Testis (tissue), 2 donors: ENCODE results near the gene NPM1.

Experiments used
- POLR2A ChIP-seq: fragments of 450-650 bp; IDR thresholded peaks from one replicate; pipeline ENCODE4 v1.6.1; 2017; ENCODE audit warnings: antibody characterized with exemption, mild to moderate bottlenecking, moderate library complexity
- TF ChIP-seq, protein P1 (sequence below), 3 experiments: fragments of 450-650 bp in 2 of 3; fragments of 200-600 bp in 1 of 3; sonication (generic) in 1 of 3; IDR thresholded peaks; one replicate each; pipeline ENCODE4 v1.5.1; 2016 to 2019; ENCODE audit warnings: antibody characterized with exemption in 3 of 3, mild to moderate bottlenecking in 2 of 3, moderate library complexity in 1 of 3

- TF ChIP-seq, protein P1, sequence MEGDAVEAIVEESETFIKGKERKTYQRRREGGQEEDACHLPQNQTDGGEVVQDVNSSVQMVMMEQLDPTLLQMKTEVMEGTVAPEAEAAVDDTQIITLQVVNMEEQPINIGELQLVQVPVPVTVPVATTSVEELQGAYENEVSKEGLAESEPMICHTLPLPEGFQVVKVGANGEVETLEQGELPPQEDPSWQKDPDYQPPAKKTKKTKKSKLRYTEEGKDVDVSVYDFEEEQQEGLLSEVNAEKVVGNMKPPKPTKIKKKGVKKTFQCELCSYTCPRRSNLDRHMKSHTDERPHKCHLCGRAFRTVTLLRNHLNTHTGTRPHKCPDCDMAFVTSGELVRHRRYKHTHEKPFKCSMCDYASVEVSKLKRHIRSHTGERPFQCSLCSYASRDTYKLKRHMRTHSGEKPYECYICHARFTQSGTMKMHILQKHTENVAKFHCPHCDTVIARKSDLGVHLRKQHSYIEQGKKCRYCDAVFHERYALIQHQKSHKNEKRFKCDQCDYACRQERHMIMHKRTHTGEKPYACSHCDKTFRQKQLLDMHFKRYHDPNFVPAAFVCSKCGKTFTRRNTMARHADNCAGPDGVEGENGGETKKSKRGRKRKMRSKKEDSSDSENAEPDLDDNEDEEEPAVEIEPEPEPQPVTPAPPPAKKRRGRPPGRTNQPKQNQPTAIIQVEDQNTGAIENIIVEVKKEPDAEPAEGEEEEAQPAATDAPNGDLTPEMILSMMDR (IDR thresholded peaks at IDR 0.05) = no peak
- no peak for TF ChIP-seq POLR2A
Observed at GRCh38 chr5:171427318-171428167, 39.9 kb downstream of the NPM1 start.
